A549 treated with RU486 at 1 μM for 4 hours (cell line): ENCODE results near the gene CKB. TPM values are rescaled to one million over a fixed set of nuclear protein-coding genes. Genes with fewer than 3 reads are reported as not detected.

Experiments
- total RNA-seq: library from RNA; stranded (reverse); fragments of 200-300 nt; extraction: Qiagen RNA extraction; gene quantifications from 5 replicates; pipeline ENCODE4 v1.2.3, GENCODE V29; 2022; ENCODE audit warnings: low read depth

The CKB gene
- 73.0 to 106 TPM (median 102 TPM) in 5 replicates for total RNA-seq

DNA sequence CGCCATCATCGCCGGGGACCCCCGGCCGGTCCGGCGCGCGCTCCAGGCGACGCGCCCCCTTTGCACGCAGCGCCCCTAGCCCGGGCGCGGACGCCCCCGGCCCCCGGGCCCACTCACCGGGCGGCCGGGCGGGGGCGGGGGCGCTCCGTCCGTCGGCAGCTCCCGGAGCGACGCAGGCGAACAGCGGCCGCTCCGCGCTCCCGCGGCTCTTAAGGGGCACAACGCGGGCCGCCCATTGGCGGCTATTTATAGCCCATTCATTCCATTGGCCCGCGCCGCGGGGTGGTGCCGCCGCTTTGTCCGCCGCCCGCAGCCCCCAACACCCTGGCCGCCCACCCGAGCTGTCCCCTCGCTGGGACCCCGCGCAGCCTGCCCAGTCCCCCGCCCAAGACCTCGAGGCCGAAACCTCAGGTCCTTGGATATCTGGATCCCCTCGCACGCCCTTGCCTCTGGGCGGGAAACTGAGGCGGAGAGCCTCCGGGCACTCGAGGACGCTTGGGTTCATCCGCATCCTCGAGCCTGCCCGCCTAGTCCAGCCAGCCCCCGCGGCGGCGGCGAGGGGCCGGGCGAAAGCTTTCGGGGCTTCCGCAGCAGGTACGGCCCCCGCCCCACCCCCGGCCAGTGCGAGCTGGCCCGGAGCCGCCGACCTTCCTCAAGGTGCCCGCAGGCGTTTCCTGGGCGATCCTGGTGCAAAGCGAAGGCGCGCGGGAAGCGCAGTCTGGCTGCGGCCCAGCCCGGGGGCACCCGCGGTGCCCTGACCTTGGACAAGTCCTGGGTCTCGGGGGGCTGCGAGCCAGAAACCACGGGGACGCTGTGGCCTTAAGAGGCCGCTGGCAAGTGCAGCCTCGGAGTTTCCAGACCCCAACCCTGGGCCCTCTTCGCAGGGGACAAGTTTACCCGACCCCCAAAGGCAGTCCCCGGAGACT is at the start of gene CKB:
Gene CKB (minus strand): TSS at position 182 of the 926 bp plus-strand sequence. CDS start 337 bp downstream, outside the sequence.

GRCh38 chr14:103562429-103563225 is 40.0 kb upstream of the CKB start, which contains the start of the genes BAG5 and COA8:
Gene BAG5, minus strand, starts transcription at chr14:103562657. Its CDS starts 1,493 bp downstream, at chr14:103561164.
Gene COA8, plus strand, starts transcription at chr14:103562960. Its CDS starts 42 bp downstream, at chr14:103563002.

GRCh38 chr14:103528587-103529382 is 6.2 kb upstream of the CKB start, which contains the start of gene TRMT61A:
Gene TRMT61A, plus strand, starts transcription at chr14:103529196. Its CDS starts 783 bp downstream, at chr14:103529979.

Other genes starting within 250 kb of the CKB start
- 209 to 291 TPM (median 280 TPM) in 5 replicates for gene EIF5, start 188.6 kb downstream of the CKB start, total RNA-seq
- gene MARK3, start 137.4 kb downstream of the CKB start, total RNA-seq = 58.6 to 62.8 TPM (median 60.5 TPM) in 5 replicates
- 17.1 to 29.0 TPM (median 28.4 TPM) in 5 replicates for gene TRMT61A, start 6.4 kb upstream of the CKB start, total RNA-seq
- 18.0 to 24.9 TPM (median 23.4 TPM) in 5 replicates for gene BAG5, start 39.8 kb upstream of the CKB start, total RNA-seq
- 46.2 to 52.0 TPM (median 51.5 TPM) in 5 replicates for gene COA8, start 40.1 kb upstream of the CKB start, total RNA-seq
- 92.0 to 119 TPM (median 106 TPM) in 5 replicates for gene KLC1, start 106.4 kb upstream of the CKB start, total RNA-seq
- gene XRCC3, start 192.6 kb upstream of the CKB start, total RNA-seq = 29.6 to 32.8 TPM (median 31.6 TPM) in 5 replicates
- 30.7 to 40.0 TPM (median 35.8 TPM) in 5 replicates for gene ZFYVE21, start 193.0 kb upstream of the CKB start, total RNA-seq